Hepatocyte (in vitro differentiated cells): Measurements from ENCODE around the gene ARIH1. TPM values are rescaled to one million over a fixed set of nuclear protein-coding genes. Genes with fewer than 3 reads are reported as not detected.

Experiments used
- DNase-seq: peaks from one replicate; pipeline ENCODE4 v3.0.0-alpha.2; 2016; ENCODE audit warnings: low spot score
- H2AFZ ChIP-seq: fragments of 200-600 bp; sonication (generic); 2 replicates; pipeline ENCODE4 v1.6.0; 2016; ENCODE audit warnings: antibody characterized with exemption, mild to moderate bottlenecking
- H3K27ac ChIP-seq: fragments of 200-600 bp; sonication (generic); 2 replicates; pipeline ENCODE4 v1.5.1; 2016; ENCODE audit warnings: mild to moderate bottlenecking
- H3K27me3 ChIP-seq: fragments of 200-600 bp; sonication (generic); 2 replicates; pipeline ENCODE4 v1.6.1; 2016
- H3K36me3 ChIP-seq: fragments of 200-600 bp; sonication (generic); replicated peaks from 2 replicates; pipeline ENCODE4 v1.5.1; 2016; ENCODE audit warnings: low read depth; ENCODE audit not compliant: insufficient read depth
- H3K4me1 ChIP-seq: fragments of 200-600 bp; sonication (generic); 2 replicates; pipeline ENCODE4 v1.5.1; 2016; ENCODE audit warnings: mild to moderate bottlenecking, moderate library complexity; ENCODE audit not compliant: insufficient read depth
- H3K4me2 ChIP-seq: fragments of 200-600 bp; sonication (generic); 2 replicates; pipeline ENCODE4 v1.6.0; 2016
- H3K4me3 ChIP-seq: fragments of 200-600 bp; sonication (generic); 2 replicates; pipeline ENCODE4 v1.5.1; 2016; ENCODE audit warnings: mild to moderate bottlenecking
- H3K79me2 ChIP-seq: fragments of 200-600 bp; sonication (generic); 2 replicates; pipeline ENCODE4 v1.6.0; 2017; ENCODE audit warnings: mild to moderate bottlenecking
- H3K9me2 ChIP-seq: fragments of 200-600 bp; sonication (generic); replicated peaks from 2 replicates; pipeline ENCODE4 v1.6.0; 2017; ENCODE audit warnings: mild to moderate bottlenecking; ENCODE audit not compliant: insufficient read depth
- H3K9me3 ChIP-seq: fragments of 200-600 bp; sonication (generic); 2 replicates; pipeline ENCODE4 v1.5.1; 2016; ENCODE audit warnings: low read depth, mild to moderate bottlenecking
- H4K20me1 ChIP-seq: fragments of 200-600 bp; sonication (generic); 2 replicates; pipeline ENCODE4 v1.6.0; 2016; ENCODE audit warnings: mild to moderate bottlenecking; ENCODE audit not compliant: insufficient read depth, poor library complexity, severe bottlenecking
- EZH2 ChIP-seq: fragments of 200-600 bp; sonication (generic); IDR thresholded peaks from 2 replicates; pipeline ENCODE4 v1.6.1; 2016; ENCODE audit warnings: antibody characterized with exemption, mild to moderate bottlenecking, borderline replicate concordance
- EZH2phosphoT487 ChIP-seq: fragments of 200-600 bp; sonication (generic); IDR thresholded peaks from one replicate; pipeline ENCODE4 v1.6.1; 2018; ENCODE audit warnings: antibody characterized with exemption, mild to moderate bottlenecking, low read depth, moderate library complexity; ENCODE audit not compliant: unreplicated experiment, severe bottlenecking
- WGBS: methylation state at CpG from one replicate; pipeline ENCODE4 v1.1.6; 2016; ENCODE audit warnings: low lambda C conversion rate; ENCODE audit errors: missing lambda C conversion rate; 5-methylcytosine and 5-hydroxymethylcytosine counted together
- polyA plus RNA-seq: library from polyadenylated mRNA; unstranded; fragments of >200 nt; fragmentation: Nextera tagmentation; extraction: Ambion mirVana; gene quantifications from 2 replicates; pipeline ENCODE4 v1.2.1, GENCODE V29; 2016
- total RNA-seq: library from RNA; depleted of rRNA; stranded (reverse); fragments of >200 nt; gene quantifications from 2 replicates; pipeline ENCODE4 v1.2.3, GENCODE V29; 2014
- TF ChIP-seq, protein P1 (sequence below): fragments of 200-600 bp; sonication (generic); IDR thresholded peaks from 2 replicates; pipeline ENCODE4 v1.5.1; 2016; ENCODE audit warnings: antibody characterized with exemption, mild to moderate bottlenecking; ENCODE audit not compliant: poor library complexity

ARIH1 gene
- total and polyA plus RNA-seq, 2 experiments from 2014 or later, result 61.6 to 76.3 TPM

GRCh38 chr15:72535911-72536310, 61.8 kb downstream of the ARIH1 start:
- no peaks in the 10 kb centered on the region for H3K36me3 ChIP-seq
- no peak overlapping the region for H3K4me3 ChIP-seq
- no peaks in the 10 kb centered on the region for H3K4me1 ChIP-seq
- TF ChIP-seq EZH2phosphoT487 (no peak), EZH2 (no peak)
- TF ChIP-seq, protein P1, sequence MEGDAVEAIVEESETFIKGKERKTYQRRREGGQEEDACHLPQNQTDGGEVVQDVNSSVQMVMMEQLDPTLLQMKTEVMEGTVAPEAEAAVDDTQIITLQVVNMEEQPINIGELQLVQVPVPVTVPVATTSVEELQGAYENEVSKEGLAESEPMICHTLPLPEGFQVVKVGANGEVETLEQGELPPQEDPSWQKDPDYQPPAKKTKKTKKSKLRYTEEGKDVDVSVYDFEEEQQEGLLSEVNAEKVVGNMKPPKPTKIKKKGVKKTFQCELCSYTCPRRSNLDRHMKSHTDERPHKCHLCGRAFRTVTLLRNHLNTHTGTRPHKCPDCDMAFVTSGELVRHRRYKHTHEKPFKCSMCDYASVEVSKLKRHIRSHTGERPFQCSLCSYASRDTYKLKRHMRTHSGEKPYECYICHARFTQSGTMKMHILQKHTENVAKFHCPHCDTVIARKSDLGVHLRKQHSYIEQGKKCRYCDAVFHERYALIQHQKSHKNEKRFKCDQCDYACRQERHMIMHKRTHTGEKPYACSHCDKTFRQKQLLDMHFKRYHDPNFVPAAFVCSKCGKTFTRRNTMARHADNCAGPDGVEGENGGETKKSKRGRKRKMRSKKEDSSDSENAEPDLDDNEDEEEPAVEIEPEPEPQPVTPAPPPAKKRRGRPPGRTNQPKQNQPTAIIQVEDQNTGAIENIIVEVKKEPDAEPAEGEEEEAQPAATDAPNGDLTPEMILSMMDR, result no peak
- 94% methylated on average over 3 of the region's 3 CpGs for WGBS
- no peaks in the 10 kb centered on the region for H3K9me2 ChIP-seq
- no peaks in the 10 kb centered on the region for H3K27me3 ChIP-seq
- H2AFZ ChIP-seq, result no peak overlapping the region
- no peak overlapping the region for H3K27ac ChIP-seq
- peaks cover 6% of the 10 kb centered on the region for H3K9me3 ChIP-seq
- no peak overlapping the region for H3K4me2 ChIP-seq
- peaks cover 95% of the 10 kb centered on the region for H3K79me2 ChIP-seq
- no peak for DNase-seq
- peaks cover 44% of the 10 kb centered on the region for H4K20me1 ChIP-seq

GRCh38 chr15:72536506-72536905, 62.4 kb downstream of the ARIH1 start:
- Histone ChIP-seq H3K4me2 (no peak overlapping the region), H3K4me3 (no peak overlapping the region), H3K9me3 (peaks cover 6% of the 10 kb centered on the region), H3K36me3 (no peaks in the 10 kb centered on the region), H3K27me3 (no peaks in the 10 kb centered on the region), H3K9me2 (no peaks in the 10 kb centered on the region), H3K27ac (no peak overlapping the region), H3K79me2 (peaks cover 95% of the 10 kb centered on the region), H4K20me1 (peaks cover 39% of the 10 kb centered on the region), H2AFZ (no peak overlapping the region), H3K4me1 (no peaks in the 10 kb centered on the region)
- no peak for DNase-seq
- WGBS, result 75% methylated on average over 3 of the region's 3 CpGs
- TF ChIP-seq EZH2phosphoT487 (no peak), EZH2 (no peak)
- TF ChIP-seq, protein P1, result no peak

DNA sequence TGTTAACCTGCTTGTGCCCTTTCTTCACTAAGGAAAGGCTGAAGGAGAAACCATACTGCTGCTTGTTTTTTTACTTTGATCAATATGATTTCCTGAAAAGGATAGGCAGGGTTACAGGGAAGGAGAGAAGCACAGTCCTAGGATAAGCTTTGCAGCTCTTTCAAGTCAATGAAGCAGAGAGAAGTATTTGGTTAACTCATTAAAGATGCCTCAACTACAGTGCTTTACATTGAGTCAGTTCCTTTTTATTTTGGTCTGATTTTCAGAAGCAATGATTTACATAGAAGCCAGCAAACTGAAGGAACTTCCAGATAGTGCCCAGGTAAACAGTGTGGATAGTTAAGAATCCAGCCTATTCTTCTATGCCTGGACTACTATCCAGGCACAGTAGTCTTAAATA, 64.8 kb downstream of the ARIH1 start:
- H3K4me2 ChIP-seq, result no peak overlapping the region
- no peak for DNase-seq
- no peaks in the 10 kb centered on the region for H3K36me3 ChIP-seq
- TF ChIP-seq, protein P1, result no peak
- TF ChIP-seq EZH2phosphoT487 (no peak), EZH2 (no peak)
- no peak overlapping the region for H2AFZ ChIP-seq
- H4K20me1 ChIP-seq, result peaks cover 23% of the 10 kb centered on the region
- H3K9me2 ChIP-seq, result no peaks in the 10 kb centered on the region
- H3K27ac ChIP-seq, result no peak overlapping the region
- no peak overlapping the region for H3K4me3 ChIP-seq
- H3K4me1 ChIP-seq, result no peaks in the 10 kb centered on the region
- peaks cover 6% of the 10 kb centered on the region for H3K9me3 ChIP-seq
- no peaks in the 10 kb centered on the region for H3K27me3 ChIP-seq
- peaks cover 95% of the 10 kb centered on the region for H3K79me2 ChIP-seq
